Memory B cell (primary cell): Measurements from ENCODE around the gene CLK4.

Experiments used
- ATAC-seq: fragments of 150-1000 bp; cut with Tn5 transposase; 2 replicates; pipeline ENCODE4 v1.10.0; 2021; ENCODE audit warnings: low read depth, mild to moderate bottlenecking, moderate library complexity
- DNase-seq, 2 donors: peaks; one replicate each; pipeline ENCODE4 v3.0.0; 2022; ENCODE audit warnings: low spot score in 2 of 2
- H3K27ac Mint-ChIP-seq: one replicate; pipeline ENCODE4 v1.8.0; 2022; ENCODE audit warnings: mild to moderate bottlenecking, moderate library complexity, mixed read lengths
- H3K27me3 Mint-ChIP-seq: one replicate; pipeline ENCODE4 v1.8.0; 2022; ENCODE audit warnings: mixed read lengths
- H3K36me3 Mint-ChIP-seq: one replicate; pipeline ENCODE4 v1.8.0; 2022; ENCODE audit warnings: mild to moderate bottlenecking, mixed read lengths
- H3K4me1 Mint-ChIP-seq: one replicate; pipeline ENCODE4 v1.8.0; 2022; ENCODE audit warnings: mixed read lengths
- H3K4me3 Mint-ChIP-seq: one replicate; pipeline ENCODE4 v1.8.0; 2022; ENCODE audit warnings: mild to moderate bottlenecking, moderate library complexity, mixed read lengths
- H3K9me3 Mint-ChIP-seq: one replicate; pipeline ENCODE4 v1.8.0; 2022; ENCODE audit warnings: mixed read lengths

Gene CLK4

DNA sequence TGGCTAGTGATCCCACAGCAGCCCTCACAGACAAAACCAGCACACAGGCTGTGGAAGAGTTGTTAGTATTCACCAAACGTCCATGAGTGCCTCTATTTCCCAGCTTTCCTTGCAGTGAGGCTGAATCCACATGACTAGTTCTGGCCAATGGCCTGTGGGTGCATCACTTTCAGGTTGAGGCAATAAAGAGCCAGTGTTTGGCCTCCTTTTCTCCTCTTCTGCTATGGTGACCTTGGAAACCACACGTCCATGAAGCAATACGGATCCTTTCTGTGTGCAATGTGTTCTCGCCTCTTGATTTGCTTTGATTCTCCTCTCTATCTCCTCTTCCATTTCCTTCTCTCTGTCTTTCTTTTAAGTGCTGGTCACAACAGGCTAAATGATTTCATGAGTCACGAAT is 23.4 kb upstream of the CLK4 start:
- no peak overlapping the region for H3K4me3 Mint-ChIP-seq
- DNase-seq (no peak), ATAC-seq (no peak)
- peaks cover 13% of the 10 kb centered on the region for H3K27me3 Mint-ChIP-seq
- H3K27ac Mint-ChIP-seq = no peak overlapping the region
- peaks cover 9% of the 10 kb centered on the region for H3K9me3 Mint-ChIP-seq
- peaks cover 6% of the 10 kb centered on the region for H3K4me1 Mint-ChIP-seq
- H3K36me3 Mint-ChIP-seq = peaks cover 1% of the 10 kb centered on the region

DNA sequence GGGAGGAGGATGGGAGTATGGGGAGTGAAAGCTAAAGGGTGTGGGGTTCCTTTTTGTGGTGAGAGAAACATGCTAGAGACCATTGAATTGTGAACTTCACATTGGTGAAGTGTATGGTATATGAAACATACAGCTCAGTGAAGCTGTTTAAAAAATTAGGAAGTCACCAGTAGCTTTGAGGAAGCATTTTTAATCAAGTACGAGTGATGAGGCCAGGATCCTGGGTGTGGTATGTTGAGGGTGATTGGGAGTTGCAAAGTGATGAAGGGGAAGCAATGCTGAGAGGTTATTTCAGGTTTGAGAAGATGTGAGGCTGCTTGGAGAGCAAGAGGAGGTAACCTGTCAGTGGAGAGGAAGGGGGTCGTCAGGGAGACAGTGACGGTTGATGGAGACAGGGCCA is 22.7 kb upstream of the CLK4 start:
- DNase-seq (no peak), ATAC-seq (no peak)
- no peak overlapping the region for H3K27ac Mint-ChIP-seq
- peaks cover 14% of the 10 kb centered on the region for H3K27me3 Mint-ChIP-seq
- peaks cover 1% of the 10 kb centered on the region for H3K36me3 Mint-ChIP-seq
- no peak overlapping the region for H3K4me3 Mint-ChIP-seq
- H3K9me3 Mint-ChIP-seq = peaks cover 9% of the 10 kb centered on the region
- peaks cover 6% of the 10 kb centered on the region for H3K4me1 Mint-ChIP-seq

DNA sequence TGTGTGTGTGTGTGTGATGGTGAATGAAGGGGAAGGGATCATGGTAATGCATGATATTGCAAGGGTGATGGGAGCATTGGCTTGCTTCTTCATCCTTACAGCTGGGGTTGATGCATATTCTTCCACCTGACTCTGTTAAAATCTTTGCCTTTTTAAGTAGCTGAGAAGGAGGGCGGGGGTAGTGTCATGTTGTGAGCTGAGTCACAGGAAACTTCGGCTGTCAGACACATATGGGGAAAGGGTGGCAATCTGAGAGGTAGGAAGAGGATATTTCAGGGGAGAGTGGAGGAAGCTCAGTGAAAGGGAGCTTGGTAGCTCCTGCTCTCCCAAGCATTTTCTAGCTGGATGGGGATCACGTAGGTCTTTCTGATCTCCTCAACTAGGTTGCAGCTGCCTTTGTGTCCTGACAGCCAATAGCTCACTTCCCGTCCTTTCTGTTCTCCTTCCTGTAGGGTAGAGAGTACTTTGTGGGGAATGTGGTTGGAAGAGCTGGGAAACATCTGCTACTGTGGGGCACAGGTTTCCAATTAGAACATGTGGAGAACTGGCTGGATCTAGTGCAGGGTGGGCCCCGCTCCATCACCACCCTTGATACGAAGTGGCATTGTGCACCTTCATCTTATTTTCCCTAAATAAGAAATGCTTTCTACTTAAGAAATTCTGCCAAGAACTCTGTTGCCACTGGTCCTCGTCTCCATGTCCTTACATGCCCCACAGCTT is 18.1 kb upstream of the CLK4 start:
- Mint-ChIP-seq H3K4me3 (no peak overlapping the region), H3K36me3 (peaks cover 1% of the 10 kb centered on the region)

DNA sequence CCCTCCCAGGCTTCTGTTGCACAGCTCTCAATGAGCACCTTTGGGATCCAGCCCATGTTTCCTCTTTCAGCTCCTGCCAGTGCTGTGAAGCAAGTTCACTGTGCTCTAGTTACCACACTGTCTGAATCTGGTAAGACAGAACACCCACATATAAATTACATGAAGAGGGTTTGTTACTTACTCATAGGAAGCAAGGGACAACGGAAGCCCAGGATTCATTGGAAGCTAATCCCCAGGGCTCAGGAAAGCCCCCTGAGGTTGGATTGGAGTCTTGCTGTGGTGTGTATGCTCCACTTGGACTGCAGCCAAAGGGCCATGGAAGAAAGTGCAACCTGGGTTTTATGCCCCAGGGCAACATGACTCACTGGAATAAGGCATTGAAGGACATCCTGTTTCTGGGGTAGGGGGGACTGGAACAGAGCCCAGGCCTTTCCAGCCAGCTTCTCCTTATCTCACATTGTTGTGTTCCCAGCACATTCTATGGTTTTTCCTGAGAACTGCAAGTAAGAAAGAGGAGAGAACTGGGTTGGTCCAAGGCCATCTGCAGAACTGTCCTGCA is 15.6 kb upstream of the CLK4 start:
- H3K27me3 Mint-ChIP-seq = peaks cover 6% of the 10 kb centered on the region
- no peaks in the 10 kb centered on the region for H3K4me1 Mint-ChIP-seq
- no peak overlapping the region for H3K4me3 Mint-ChIP-seq
- no peak for ATAC-seq
- no peaks in the 10 kb centered on the region for H3K36me3 Mint-ChIP-seq
- H3K27ac Mint-ChIP-seq = no peak overlapping the region
- H3K9me3 Mint-ChIP-seq = no peaks in the 10 kb centered on the region
- DNase-seq = no peak

More for the DNA sequence above, 18.1 kb upstream of the CLK4 start:
- Mint-ChIP-seq H3K9me3 (peaks cover 7% of the 10 kb centered on the region), H3K4me1 (peaks cover 4% of the 10 kb centered on the region), H3K27ac (no peak overlapping the region), H3K27me3 (peaks cover 12% of the 10 kb centered on the region)
- ATAC-seq (no peak), DNase-seq (no peak)

DNA sequence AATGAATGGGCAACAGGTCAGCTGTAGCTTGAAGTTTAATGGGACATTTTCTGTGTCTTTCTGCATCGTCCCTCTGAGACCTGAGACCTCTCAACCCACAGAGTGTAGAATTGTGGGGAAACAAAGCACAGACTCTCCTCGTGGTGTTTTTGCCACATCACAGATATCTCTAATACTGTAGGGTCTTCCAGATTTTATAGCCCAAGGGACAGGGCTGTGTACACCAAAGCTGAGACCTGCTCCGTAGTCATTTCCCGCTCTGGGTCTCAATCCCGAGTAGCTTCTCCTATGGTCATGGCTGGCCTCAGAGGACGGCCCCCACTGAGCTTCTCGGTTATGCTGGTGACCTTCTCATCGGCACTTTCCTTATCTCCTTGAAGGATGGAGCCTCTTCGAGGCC is 14.9 kb upstream of the CLK4 start:
- Mint-ChIP-seq H3K36me3 (no peaks in the 10 kb centered on the region), H3K27ac (no peak overlapping the region), H3K27me3 (peaks cover 6% of the 10 kb centered on the region), H3K4me3 (no peak overlapping the region), H3K4me1 (no peaks in the 10 kb centered on the region), H3K9me3 (no peaks in the 10 kb centered on the region)
- no peak for DNase-seq
- no peak for ATAC-seq

DNA sequence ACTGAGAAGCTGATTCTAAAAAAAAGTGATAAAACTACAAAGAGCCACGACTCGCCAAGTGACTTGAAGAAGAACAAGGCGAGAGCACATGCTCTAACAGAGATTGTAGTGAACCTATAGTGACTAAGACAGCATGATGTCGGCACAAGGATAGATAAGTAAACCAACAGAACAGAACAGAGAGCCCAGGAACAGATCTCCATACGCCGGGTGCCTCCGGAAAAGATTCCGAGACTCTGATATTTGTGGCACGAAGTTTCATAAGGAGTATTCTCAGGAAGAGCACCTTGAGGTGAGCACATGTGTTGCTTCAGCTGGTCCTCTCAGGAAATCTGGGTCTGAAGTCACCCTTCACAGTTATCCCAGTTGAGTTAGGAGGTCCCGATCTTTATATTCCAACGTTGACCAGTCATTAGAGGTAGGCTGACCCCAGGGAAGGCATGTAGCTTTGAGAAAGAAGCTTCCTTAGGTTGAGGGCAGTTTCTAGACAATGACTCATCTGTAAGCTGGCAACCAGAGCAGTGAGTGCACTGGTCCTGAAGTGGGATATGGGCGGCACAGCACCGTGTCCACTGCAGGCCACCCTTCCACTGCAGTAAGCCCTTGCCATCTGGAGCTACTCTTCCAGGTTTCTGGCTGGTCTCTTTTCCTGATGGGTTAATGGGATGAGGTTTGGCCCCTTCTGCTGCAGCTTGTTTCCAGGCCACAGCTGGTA is 13.6 kb upstream of the CLK4 start:
- H3K4me1 Mint-ChIP-seq = no peaks in the 10 kb centered on the region
- DNase-seq = no peak

DNA sequence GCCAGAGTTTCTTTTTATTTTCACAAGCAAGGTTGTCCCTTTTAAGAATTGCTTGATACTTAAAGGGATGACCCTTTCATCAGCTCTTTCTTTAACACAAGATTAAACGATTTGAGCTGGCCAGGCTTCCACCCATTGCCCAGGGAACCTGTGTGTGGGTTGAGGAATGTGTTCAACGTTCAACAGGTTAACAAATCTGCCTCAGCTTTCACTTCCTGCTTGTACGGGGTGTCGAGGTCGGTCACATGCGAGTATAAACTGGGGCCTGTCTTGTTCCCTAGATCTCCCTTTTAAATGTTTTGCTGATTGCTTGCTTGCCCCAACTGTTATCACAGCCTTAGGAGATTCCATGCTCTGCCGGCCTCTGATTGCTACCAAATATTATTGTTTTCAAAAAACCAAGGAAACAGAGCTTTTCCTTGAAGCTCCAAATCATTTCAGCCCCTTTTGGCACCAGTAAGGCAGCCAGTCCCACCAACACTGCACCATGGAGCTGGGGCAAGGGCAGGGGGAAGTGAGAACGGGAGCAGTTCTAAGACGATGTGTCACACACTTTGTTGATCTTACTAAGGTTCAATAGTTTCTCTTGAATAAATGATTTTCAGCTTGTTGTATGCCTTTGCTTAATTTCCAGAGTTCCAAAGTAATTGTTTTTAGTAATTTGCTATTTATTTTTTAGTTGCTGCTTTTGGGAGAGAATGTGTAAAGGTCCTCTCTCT is 10.7 kb upstream of the CLK4 start:
- Mint-ChIP-seq H3K27me3 (no peaks in the 10 kb centered on the region), H3K27ac (no peak overlapping the region), H3K4me3 (no peak overlapping the region), H3K4me1 (no peaks in the 10 kb centered on the region), H3K9me3 (no peaks in the 10 kb centered on the region), H3K36me3 (no peaks in the 10 kb centered on the region)
- ATAC-seq = peak; percentile 91
- peak in 1 of 2 donors; percentile 11 for DNase-seq

More for the DNA sequence above, 13.6 kb upstream of the CLK4 start:
- Mint-ChIP-seq H3K27ac (no peak overlapping the region), H3K9me3 (no peaks in the 10 kb centered on the region), H3K4me3 (no peak overlapping the region), H3K27me3 (peaks cover 4% of the 10 kb centered on the region), H3K36me3 (no peaks in the 10 kb centered on the region)
- ATAC-seq = no peak

DNA sequence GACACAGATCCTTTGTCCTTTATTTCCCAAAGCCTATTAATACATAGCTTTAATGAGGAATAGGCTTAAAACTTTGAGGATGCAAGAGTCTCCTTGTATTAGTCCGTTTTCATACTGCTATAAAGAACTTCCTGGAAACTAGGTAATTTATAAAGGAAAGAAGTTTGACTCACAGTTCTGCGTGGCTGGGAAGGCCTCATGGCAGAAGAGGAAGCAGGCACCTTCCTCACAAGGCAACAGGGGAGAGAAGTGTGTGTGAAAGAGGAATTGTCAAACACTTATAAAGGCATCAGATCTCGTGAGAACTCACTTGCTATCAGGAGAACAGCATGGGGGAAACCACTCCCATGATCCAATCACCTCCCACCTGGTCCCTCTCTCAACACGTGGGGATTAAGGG is 5.4 kb upstream of the CLK4 start:
- DNase-seq (no peak), ATAC-seq (no peak)
- no peaks in the 10 kb centered on the region for H3K27me3 Mint-ChIP-seq
- H3K4me1 Mint-ChIP-seq = peaks cover 12% of the 10 kb centered on the region
- H3K27ac Mint-ChIP-seq = peak overlapping the region; percentile 61
- peaks cover 2% of the 10 kb centered on the region for H3K9me3 Mint-ChIP-seq
- no peak overlapping the region for H3K4me3 Mint-ChIP-seq
- H3K36me3 Mint-ChIP-seq = peaks cover 3% of the 10 kb centered on the region

DNA sequence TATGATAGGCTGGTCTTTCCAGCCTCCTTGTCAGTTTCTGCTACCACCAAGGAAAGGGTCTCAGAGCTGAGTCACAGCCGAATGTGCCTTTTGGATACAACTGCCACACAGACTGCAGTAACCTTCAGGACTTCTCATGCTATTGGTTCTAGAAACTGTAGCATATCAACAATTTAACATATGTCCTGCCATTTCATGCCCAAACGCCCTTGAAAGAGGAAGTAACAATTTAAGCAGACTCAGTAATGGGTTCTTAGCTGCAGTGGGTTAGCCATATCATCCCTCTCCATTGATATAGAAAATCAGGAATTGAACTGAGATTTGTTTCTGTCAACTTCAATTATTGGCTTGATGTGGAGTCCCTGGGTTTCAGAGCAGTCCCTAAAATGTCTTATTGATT is 4.1 kb upstream of the CLK4 start:
- H3K27me3 Mint-ChIP-seq = no peaks in the 10 kb centered on the region
- H3K4me3 Mint-ChIP-seq = no peak overlapping the region
- peaks cover 2% of the 10 kb centered on the region for H3K9me3 Mint-ChIP-seq
- peaks cover 12% of the 10 kb centered on the region for H3K4me1 Mint-ChIP-seq
- ATAC-seq (no peak), DNase-seq (no peak)
- no peak overlapping the region for H3K27ac Mint-ChIP-seq
- H3K36me3 Mint-ChIP-seq = peaks cover 3% of the 10 kb centered on the region

DNA sequence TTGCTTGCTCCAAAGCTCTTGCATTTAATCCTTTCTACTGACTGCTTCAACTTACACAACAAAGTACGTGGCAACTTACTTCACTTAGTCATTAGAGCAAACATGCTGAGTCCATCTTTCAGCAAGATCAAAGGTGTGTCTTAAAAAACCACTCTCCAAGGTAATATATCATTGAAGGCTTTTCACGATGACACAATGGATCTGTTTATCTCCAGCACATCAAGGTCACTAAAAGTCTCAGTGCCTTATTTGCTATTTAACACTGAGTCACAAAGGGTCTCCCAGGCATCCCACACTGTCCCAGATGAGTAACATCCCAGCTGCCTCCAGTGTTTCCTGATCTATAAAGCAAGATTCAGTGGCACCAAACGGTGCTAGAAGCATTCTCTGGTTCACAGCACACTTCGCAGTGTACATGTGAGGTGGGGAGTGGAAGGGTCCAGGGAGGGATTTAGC is 3.7 kb upstream of the CLK4 start:
- Mint-ChIP-seq H3K27me3 (no peaks in the 10 kb centered on the region), H3K36me3 (peaks cover 3% of the 10 kb centered on the region), H3K9me3 (peaks cover 2% of the 10 kb centered on the region), H3K4me1 (peaks cover 15% of the 10 kb centered on the region), H3K4me3 (no peak overlapping the region), H3K27ac (no peak overlapping the region)
- DNase-seq = no peak
- ATAC-seq = no peak

DNA sequence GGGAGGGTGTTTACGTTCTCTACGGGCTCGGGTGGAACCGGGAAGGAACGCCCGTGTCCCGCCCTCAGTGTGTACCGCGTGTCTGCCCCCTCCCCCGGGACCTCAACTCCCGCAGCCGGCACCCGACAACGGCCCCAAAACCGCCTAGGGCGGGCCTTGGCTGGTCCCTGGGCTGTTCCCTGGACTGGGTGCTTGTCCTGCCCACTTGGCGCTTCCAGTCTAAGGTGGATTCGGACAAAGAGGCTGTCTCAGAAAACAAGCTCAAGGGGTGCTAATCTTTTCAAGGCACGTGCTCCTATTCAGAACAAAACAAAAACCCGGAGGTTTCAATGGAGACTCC is 379 bp upstream of the CLK4 start:
- H3K27me3 Mint-ChIP-seq = no peaks in the 10 kb centered on the region
- H3K4me1 Mint-ChIP-seq = peaks cover 24% of the 10 kb centered on the region
- DNase-seq (no peak), ATAC-seq (no peak)
- H3K27ac Mint-ChIP-seq = peak overlapping the region; percentile 97
- peaks cover 8% of the 10 kb centered on the region for H3K36me3 Mint-ChIP-seq
- H3K9me3 Mint-ChIP-seq = peaks cover 2% of the 10 kb centered on the region
- H3K4me3 Mint-ChIP-seq = peak overlapping the region; percentile 90

DNA sequence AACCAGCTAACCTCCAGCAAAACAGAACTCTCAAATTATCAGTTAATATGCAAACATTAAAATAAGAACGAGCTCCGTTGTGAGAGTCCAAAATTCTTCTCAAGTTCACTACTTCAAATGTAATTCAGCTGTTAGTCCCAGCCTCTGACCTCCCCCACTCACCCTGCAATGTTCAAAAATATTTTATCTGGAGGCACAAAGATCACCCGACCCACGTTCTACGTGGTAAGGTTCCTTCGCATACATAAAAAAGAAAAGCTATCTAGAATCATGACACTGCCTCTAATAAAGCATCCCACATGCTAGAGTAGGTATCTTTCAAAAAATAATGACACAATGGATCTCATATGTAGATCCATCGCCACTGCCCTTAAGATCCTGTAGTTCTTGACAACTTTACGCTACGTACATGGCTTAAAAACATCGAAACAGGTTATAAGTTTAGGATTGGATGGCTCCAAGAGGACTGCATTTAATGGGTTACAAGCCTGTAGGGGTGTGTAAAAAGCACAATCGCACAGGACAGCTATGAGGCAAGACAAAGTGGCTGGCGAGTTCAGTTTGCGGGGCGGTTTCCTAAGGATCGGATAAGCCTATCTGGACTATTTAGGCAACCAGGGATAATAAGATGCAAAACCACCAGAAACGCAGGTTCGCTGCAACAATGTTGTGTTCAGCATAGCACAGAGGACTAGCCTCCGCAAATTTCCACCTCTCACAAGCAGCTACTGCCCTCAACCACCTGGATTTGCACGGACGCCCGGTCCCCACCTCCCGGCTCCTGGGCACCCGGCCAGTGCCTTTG is 969 bp downstream of the CLK4 start:
- H3K4me3 Mint-ChIP-seq = peak overlapping the region; percentile 90
- ATAC-seq = no peak
- H3K9me3 Mint-ChIP-seq = peaks cover 2% of the 10 kb centered on the region
- no peak for DNase-seq
- peaks cover 9% of the 10 kb centered on the region for H3K36me3 Mint-ChIP-seq
- peaks cover 21% of the 10 kb centered on the region for H3K4me1 Mint-ChIP-seq
- H3K27me3 Mint-ChIP-seq = no peaks in the 10 kb centered on the region
- H3K27ac Mint-ChIP-seq = peak overlapping the region; percentile 97

DNA sequence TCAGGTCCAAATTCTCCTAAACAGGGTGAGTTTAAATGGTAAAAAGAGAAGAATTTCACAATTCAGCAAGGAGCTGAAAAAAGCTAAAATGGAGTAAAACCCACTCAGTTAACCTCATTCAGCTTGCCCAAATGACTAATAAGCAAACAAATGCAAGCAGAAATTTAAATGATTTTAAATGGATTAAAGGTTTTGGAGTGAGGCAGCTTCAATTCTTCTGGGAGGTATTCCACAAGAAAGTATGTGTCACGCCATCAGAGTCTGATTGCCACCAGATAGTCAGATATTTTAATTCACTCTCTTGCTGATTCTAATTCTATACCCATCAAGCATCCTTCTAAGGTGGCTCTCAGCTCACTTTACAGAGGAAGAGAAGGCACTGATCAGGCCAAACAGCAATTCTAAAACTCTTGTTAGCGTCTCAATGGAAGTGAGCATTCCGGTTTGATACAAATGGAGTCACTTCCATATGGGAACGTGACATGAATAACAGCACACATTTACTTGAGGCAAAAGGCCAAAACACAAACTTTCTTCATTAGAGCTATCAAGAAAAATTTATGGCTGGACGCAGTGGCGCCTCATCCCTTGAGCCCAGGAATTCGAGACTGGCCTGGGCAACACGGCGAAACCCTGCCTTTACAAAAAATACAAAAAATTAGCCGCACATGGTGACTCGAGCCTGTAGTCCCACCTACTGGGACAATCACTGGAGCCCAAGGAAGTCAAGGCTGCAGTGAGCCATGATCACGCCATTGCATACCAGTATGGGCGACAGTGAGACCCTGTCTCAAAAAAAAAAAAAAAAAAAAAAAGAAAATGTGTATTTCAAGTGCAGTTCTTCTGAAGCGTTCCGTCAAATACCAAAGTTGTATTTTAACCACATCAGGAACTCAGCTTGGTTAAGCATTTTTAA is 2.0 kb downstream of the CLK4 start:
- Mint-ChIP-seq H3K36me3 (peaks cover 19% of the 10 kb centered on the region), H3K27me3 (no peaks in the 10 kb centered on the region), H3K27ac (peak overlapping the region; percentile 97), H3K4me3 (peak overlapping the region; percentile 90), H3K4me1 (peaks cover 16% of the 10 kb centered on the region), H3K9me3 (peaks cover 2% of the 10 kb centered on the region)
- ATAC-seq (no peak), DNase-seq (no peak)
